Caco-2 (cell line): Measurements from ENCODE around the gene RANBP3. TPM values are rescaled to one million over a fixed set of nuclear protein-coding genes. Genes with fewer than 3 reads are reported as not detected.

ENCODE experiments used
- BruUV-seq: library from RNA; stranded (reverse); fragments of 400-500 nt; replicated peaks from 2 replicates; lab custom pipeline; 2021; lab: Mats Ljungman, UMichigan
- CTCF ChIA-PET: fragments of 300-600 bp; sonication (Branson Sonifier 250); formaldehyde crosslinking; loops from one replicate; lab custom pipeline; 2022; ENCODE audit warnings: antibody characterized with exemption; lab: Charles Lee
- POLR2A ChIA-PET: fragments of 300-600 bp; sonication (Branson Sonifier 250); formaldehyde crosslinking; loops from one replicate; lab custom pipeline; 2022; ENCODE audit warnings: antibody characterized with exemption; lab: Charles Lee
- DNase-seq, 2 experiments: peaks; one replicate each; pipeline versions ENCODE4 v3.0.0 to v3.0.0-alpha.2; 2020 to 2022
- H3K27me3 ChIP-seq: replicated peaks from 2 replicates; pipeline ENCODE4 v1.6.0; 2011; ENCODE audit warnings: low read length; ENCODE audit not compliant: control insufficient read depth, insufficient read depth
- H3K36me3 ChIP-seq: 2 replicates; pipeline ENCODE4 v1.5.1; 2011; ENCODE audit warnings: low read length; ENCODE audit not compliant: control insufficient read depth, insufficient read depth
- H3K4me1 ChIP-seq: fragments of 250-450 bp; sonication (Bioruptor Pico); 2 replicates; pipeline ENCODE4 v1.5.1; 2020; ENCODE audit warnings: mild to moderate bottlenecking
- H3K4me3 ChIP-seq: 2 replicates; pipeline ENCODE4 v1.5.1; 2011; ENCODE audit warnings: low read depth, mild to moderate bottlenecking, control low read depth, low read length
- H3K9me3 ChIP-seq: fragments of 250-450 bp; sonication (Bioruptor Pico); 2 replicates; pipeline ENCODE4 v1.5.1; 2020; ENCODE audit warnings: mild to moderate bottlenecking, moderate library complexity
- H3K27ac Mint-ChIP-seq: one replicate; pipeline ENCODE4 v1.8.0; 2022; ENCODE audit warnings: mixed read lengths; ENCODE audit not compliant: unreplicated experiment
- H3K27me3 Mint-ChIP-seq: one replicate; pipeline ENCODE4 v1.8.0; 2022; ENCODE audit warnings: mixed read lengths; ENCODE audit not compliant: insufficient read depth, unreplicated experiment
- H3K36me3 Mint-ChIP-seq: one replicate; pipeline ENCODE4 v1.8.0; 2022; ENCODE audit warnings: mild to moderate bottlenecking, mixed read lengths; ENCODE audit not compliant: insufficient read depth, unreplicated experiment
- H3K4me1 Mint-ChIP-seq: one replicate; pipeline ENCODE4 v1.8.0; 2022; ENCODE audit warnings: low read depth, mixed read lengths; ENCODE audit not compliant: unreplicated experiment
- H3K4me3 Mint-ChIP-seq: one replicate; pipeline ENCODE4 v1.8.0; 2022; ENCODE audit warnings: mild to moderate bottlenecking, moderate library complexity, mixed read lengths; ENCODE audit not compliant: unreplicated experiment
- H3K9me3 Mint-ChIP-seq: one replicate; pipeline ENCODE4 v1.8.0; 2022; ENCODE audit warnings: mixed read lengths; ENCODE audit not compliant: unreplicated experiment
- intact Hi-C: fragments of 100-400 bp; cut with micrococcal nuclease; formaldehyde crosslinking; loops from one replicate; pipeline ENCODE4 v1.10.0; 2022; ENCODE audit not compliant: unreplicated experiment
- total RNA-seq: library from RNA; stranded (reverse); gene quantifications from 2 replicates; pipeline ENCODE4 v1.2.3, GENCODE V29; 2022
- TF ChIP-seq, protein P1 (sequence below), 2 experiments: fragments of 200-600 bp in 1 of 2; IDR thresholded peaks; 1 replicate in 1 of 2; 2 replicates in 1 of 2; pipeline versions ENCODE4 v1.5.1 to v1.8.0; 2011 to 2022; ENCODE audit warnings: antibody characterized with exemption in 1 of 2, control low read depth in 1 of 2, inconsistent platforms in 1 of 2, low read depth in 1 of 2, low read length in 1 of 2, mild to moderate bottlenecking in 1 of 2, moderate library complexity in 1 of 2; ENCODE audit not compliant: insufficient read depth in 1 of 2, severe bottlenecking in 1 of 2, unreplicated experiment in 1 of 2

Gene RANBP3
- total RNA-seq, 1 experiment from 2014 or later: 90.4 TPM

DNA sequence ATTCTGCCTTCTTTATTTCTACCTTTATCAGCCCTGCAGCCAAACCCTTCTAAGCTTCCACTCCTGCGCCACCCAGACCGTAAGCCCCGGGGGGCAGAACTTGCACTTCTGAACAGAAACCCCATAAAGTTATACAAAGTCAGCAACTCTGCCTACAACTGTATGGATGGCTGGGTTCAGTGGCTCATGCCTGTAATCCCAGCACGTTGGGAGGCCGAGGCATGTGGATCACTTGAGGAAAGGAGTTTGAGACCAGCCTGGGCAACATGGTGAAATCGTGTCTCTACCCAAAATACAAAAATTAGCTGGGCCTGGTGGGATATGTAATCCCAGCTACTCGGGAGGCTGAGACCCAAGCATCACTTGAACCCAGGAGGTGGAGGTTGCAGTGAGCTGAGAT is 10.4 kb downstream of the RANBP3 start:
- Mint-ChIP-seq H3K4me3 (no peak overlapping the region), H3K36me3 (peaks cover 17% of the 10 kb centered on the region), H3K27me3 (no peaks in the 10 kb centered on the region), H3K4me1 (peaks cover 23% of the 10 kb centered on the region), H3K9me3 (no peaks in the 10 kb centered on the region), H3K27ac (peak overlapping the region; percentile 16)
- CTCF ChIA-PET: interaction anchor here (0.5 to 1.7 kb wide), 11 partner anchors 10 to 554 kb away, joined by 3 to 12 read pairs (median 6); partner anchors contain the start of genes NDUFA11, RANBP3 and VMAC
- Histone ChIP-seq H3K4me1 (peaks cover 14% of the 10 kb centered on the region), H3K9me3 (no peaks in the 10 kb centered on the region), H3K4me3 (no peak overlapping the region), H3K36me3 (no peaks in the 10 kb centered on the region; the same call in 1 of the 2 replicates), H3K27me3 (no peaks in the 10 kb centered on the region)
- TF ChIP-seq, protein P1, sequence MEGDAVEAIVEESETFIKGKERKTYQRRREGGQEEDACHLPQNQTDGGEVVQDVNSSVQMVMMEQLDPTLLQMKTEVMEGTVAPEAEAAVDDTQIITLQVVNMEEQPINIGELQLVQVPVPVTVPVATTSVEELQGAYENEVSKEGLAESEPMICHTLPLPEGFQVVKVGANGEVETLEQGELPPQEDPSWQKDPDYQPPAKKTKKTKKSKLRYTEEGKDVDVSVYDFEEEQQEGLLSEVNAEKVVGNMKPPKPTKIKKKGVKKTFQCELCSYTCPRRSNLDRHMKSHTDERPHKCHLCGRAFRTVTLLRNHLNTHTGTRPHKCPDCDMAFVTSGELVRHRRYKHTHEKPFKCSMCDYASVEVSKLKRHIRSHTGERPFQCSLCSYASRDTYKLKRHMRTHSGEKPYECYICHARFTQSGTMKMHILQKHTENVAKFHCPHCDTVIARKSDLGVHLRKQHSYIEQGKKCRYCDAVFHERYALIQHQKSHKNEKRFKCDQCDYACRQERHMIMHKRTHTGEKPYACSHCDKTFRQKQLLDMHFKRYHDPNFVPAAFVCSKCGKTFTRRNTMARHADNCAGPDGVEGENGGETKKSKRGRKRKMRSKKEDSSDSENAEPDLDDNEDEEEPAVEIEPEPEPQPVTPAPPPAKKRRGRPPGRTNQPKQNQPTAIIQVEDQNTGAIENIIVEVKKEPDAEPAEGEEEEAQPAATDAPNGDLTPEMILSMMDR (IDR thresholded peaks at IDR 0.05; ENCODE audit: insufficient read depth in 1 of 2, low read depth in 1 of 2, low read length in 1 of 2, severe bottlenecking in 1 of 2, unreplicated experiment in 1 of 2): no peak
- no peak for DNase-seq
- intact Hi-C loops: no loop called here
- POLR2A ChIA-PET: no interaction called here
- no TSS peak for BruUV-seq

DNA sequence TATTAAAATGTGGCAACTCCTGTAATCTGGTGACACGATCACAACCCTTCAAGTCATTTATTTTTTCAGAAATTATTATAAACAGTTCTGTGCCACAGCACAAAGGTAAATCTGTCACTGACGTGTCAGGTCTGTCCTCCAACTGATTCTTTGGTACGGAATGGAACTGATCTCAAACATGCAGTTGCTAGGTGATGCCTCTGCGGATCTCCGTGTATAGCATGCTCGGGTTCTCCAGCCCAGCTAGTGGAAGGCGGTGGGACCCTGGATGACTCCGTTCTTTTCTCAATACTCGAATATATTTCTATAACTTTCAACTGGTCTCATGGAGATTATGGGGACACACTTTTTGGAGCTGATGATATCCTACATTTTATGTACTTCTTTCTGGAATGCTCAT is 11.0 kb downstream of the RANBP3 start:
- H3K4me3 Mint-ChIP-seq: no peak overlapping the region
- peaks cover 21% of the 10 kb centered on the region for H3K4me1 ChIP-seq
- no peaks in the 10 kb centered on the region for H3K27me3 ChIP-seq
- peaks cover 15% of the 10 kb centered on the region for H3K36me3 Mint-ChIP-seq
- H3K4me3 ChIP-seq: no peak overlapping the region
- no peak for DNase-seq
- POLR2A ChIA-PET: no interaction called here
- TF ChIP-seq, protein P1 (IDR thresholded peaks at IDR 0.05; ENCODE audit: insufficient read depth in 1 of 2, low read depth in 1 of 2, low read length in 1 of 2, severe bottlenecking in 1 of 2, unreplicated experiment in 1 of 2): no peak
- H3K9me3 Mint-ChIP-seq: no peaks in the 10 kb centered on the region
- H3K4me1 Mint-ChIP-seq: peaks cover 30% of the 10 kb centered on the region
- no peaks in the 10 kb centered on the region; the same call in 1 of the 2 replicates for H3K36me3 ChIP-seq
- intact Hi-C loops: no loop called here
- H3K9me3 ChIP-seq: no peaks in the 10 kb centered on the region
- no peak overlapping the region for H3K27ac Mint-ChIP-seq
- BruUV-seq: no TSS peak
- CTCF ChIA-PET: no interaction called here
- H3K27me3 Mint-ChIP-seq: no peaks in the 10 kb centered on the region

DNA sequence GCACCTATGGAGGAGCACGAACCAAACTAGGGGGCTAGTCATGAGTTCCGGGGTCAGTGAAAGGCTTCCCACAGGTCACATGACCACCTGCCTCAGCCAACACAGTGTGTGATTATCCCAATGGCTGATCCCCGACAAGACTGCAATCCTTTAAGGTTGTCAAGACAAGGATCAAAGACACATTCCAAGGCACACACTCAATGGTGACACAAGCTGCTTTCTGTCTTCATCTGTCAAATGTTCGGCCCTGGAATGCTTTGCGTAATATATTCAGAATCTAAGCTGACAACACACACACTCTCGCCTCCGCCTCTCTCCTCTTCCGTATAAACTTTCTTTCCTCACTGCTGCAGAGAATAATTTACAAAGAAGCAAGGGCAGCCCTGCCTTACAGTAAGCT is 11.7 kb downstream of the RANBP3 start:
- ChIA-PET POLR2A (no interaction called here), CTCF (no interaction called here)
- H3K27me3 ChIP-seq: no peaks in the 10 kb centered on the region
- H3K9me3 ChIP-seq: no peaks in the 10 kb centered on the region
- TF ChIP-seq, protein P1 (IDR thresholded peaks at IDR 0.05; ENCODE audit: insufficient read depth in 1 of 2, low read depth in 1 of 2, low read length in 1 of 2, severe bottlenecking in 1 of 2, unreplicated experiment in 1 of 2): no peak
- H3K4me3 ChIP-seq: no peak overlapping the region
- peaks cover 32% of the 10 kb centered on the region for H3K4me1 Mint-ChIP-seq
- peaks cover 22% of the 10 kb centered on the region for H3K4me1 ChIP-seq
- no peaks in the 10 kb centered on the region; the same call in 1 of the 2 replicates for H3K36me3 ChIP-seq
- no TSS peak for BruUV-seq
- peak overlapping the region; percentile 2 for H3K27ac Mint-ChIP-seq
- no peak overlapping the region for H3K4me3 Mint-ChIP-seq
- H3K27me3 Mint-ChIP-seq: no peaks in the 10 kb centered on the region
- DNase-seq: peak in 1 of 2 experiments; percentile 16
- intact Hi-C loops: no loop called here
- no peaks in the 10 kb centered on the region for H3K9me3 Mint-ChIP-seq
- peaks cover 15% of the 10 kb centered on the region for H3K36me3 Mint-ChIP-seq
